OCI-LY1 (cell line): ENCODE results near the gene DNTTIP2.

Experiments used
- CTCF ChIP-seq: fragments of 200-600 bp; sonication (generic), shearing (Covaris generic); IDR thresholded peaks from 2 replicates; pipeline ENCODE4 v1.5.1; 2017; ENCODE audit warnings: mild to moderate bottlenecking, antibody characterized with exemption, low read length, moderate library complexity, mixed read lengths
- EZH2 ChIP-seq: fragments of 200-600 bp; sonication (generic), shearing (Covaris generic); IDR thresholded peaks from 2 replicates; pipeline ENCODE4 v1.8.0; 2017; ENCODE audit warnings: borderline replicate concordance, mixed run types, mild to moderate bottlenecking, antibody characterized with exemption, low read length, moderate library complexity, mixed read lengths

GRCh38 chr1:93909146-93910050 is 30.4 kb upstream of the DNTTIP2 start, which contains the start of gene GCLM:
- peak; percentile 71 for TF ChIP-seq CTCF
- no peak for TF ChIP-seq EZH2
